Lung (tissue), 12 donors: ENCODE results near the gene LGR5. TPM values are rescaled to one million over a fixed set of nuclear protein-coding genes. Genes with fewer than 3 reads are reported as not detected.

ENCODE experiments used
- ATAC-seq: fragments of 200-7000 bp; cut with Tn5 transposase; one replicate; pipeline ENCODE4 v1.9.1; 2020; ENCODE audit warnings: moderate number of reproducible peaks; ENCODE audit not compliant: insufficient read depth, low FRiP score
- DNase-seq, 3 donors: peaks; one replicate each; pipeline ENCODE4 v3.0.0-alpha.2; 2013 to 2017
- H3K27ac ChIP-seq, 2 donors: one replicate each; pipeline ENCODE4 v1.5.1; 2013; ENCODE audit warnings: mild to moderate bottlenecking in 2 of 2, moderate library complexity in 2 of 2, control low read depth in 1 of 2, inconsistent platforms in 1 of 2, low read depth in 1 of 2, low read length in 1 of 2
- H3K27me3 ChIP-seq, 3 donors: one replicate each; pipeline ENCODE4 v1.5.1; 2013; ENCODE audit warnings: low read length in 2 of 3; ENCODE audit not compliant: control insufficient read depth in 3 of 3, insufficient read depth in 3 of 3
- H3K36me3 ChIP-seq, 4 donors: one replicate each; pipeline ENCODE4 v1.5.1; 2013; ENCODE audit warnings: low read length in 4 of 4, mild to moderate bottlenecking in 1 of 4, moderate library complexity in 1 of 4; ENCODE audit not compliant: control insufficient read depth in 4 of 4, insufficient read depth in 4 of 4
- H3K4me1 ChIP-seq, 5 donors: one replicate each; pipeline ENCODE4 v1.5.1; 2013; ENCODE audit warnings: low read length in 5 of 5, mild to moderate bottlenecking in 2 of 5, moderate library complexity in 1 of 5; ENCODE audit not compliant: control insufficient read depth in 5 of 5, insufficient read depth in 5 of 5
- H3K4me3 ChIP-seq: one replicate; pipeline ENCODE4 v1.5.1; 2013; ENCODE audit warnings: mild to moderate bottlenecking, control low read depth, moderate library complexity
- H3K9ac ChIP-seq, 2 donors: one replicate each; pipeline ENCODE4 v1.5.1; 2013; ENCODE audit warnings: low read length in 2 of 2, control low read depth in 1 of 2; ENCODE audit not compliant: insufficient read depth in 1 of 2
- H3K9me3 ChIP-seq, 4 donors: one replicate each; pipeline ENCODE4 v1.5.1; 2013; ENCODE audit warnings: low read length in 3 of 4, mild to moderate bottlenecking in 1 of 4, moderate library complexity in 1 of 4; ENCODE audit not compliant: control insufficient read depth in 4 of 4, insufficient read depth in 3 of 4
- WGBS, 2 donors: extraction: QIAGEN DNeasy Blood & Tissue Kit; methylation state at CpG; one replicate each; pipeline ENCODE4 v1.1.7; 2013; 5-methylcytosine and 5-hydroxymethylcytosine counted together
- polyA plus RNA-seq, 2 donors: library from polyadenylated mRNA; stranded (reverse); fragments of 200-250 nt; gene quantifications; one replicate each; pipeline ENCODE4 v1.2.1, GENCODE V29; 2013
- total RNA-seq, 2 donors: library from RNA; depleted of rRNA in 1 of 2; stranded (reverse); fragments of >200 nt in 1 of 2; gene quantifications; one replicate each; pipeline ENCODE4 v1.2.1, GENCODE V29; 2014 to 2021
- TF ChIP-seq, protein P1 (sequence below): IDR thresholded peaks from 2 replicates; pipeline ENCODE4 v1.5.1; 2012; ENCODE audit warnings: mild to moderate bottlenecking; ENCODE audit errors: control extremely low read depth, extremely low read depth
- donor health status: control.
- donor health status: control.
- donor health status: Bipolar disorder and iron deficiency.
- donor health status: healthy.
- donor health status: DM: yes; HTN: yes; CAD: no.

The LGR5 gene
- total and polyA plus RNA-seq, 4 donors, result 0.06 to 1.4 (median 0.21) TPM

GRCh38 chr12:71397433-71397954, 42.1 kb upstream of the LGR5 start:
- H3K36me3 ChIP-seq, result no peaks in the 10 kb centered on the region
- H3K9me3 ChIP-seq, result no peaks in the 10 kb centered on the region
- H3K27ac ChIP-seq, result no peak overlapping the region
- 90 to 92% methylated on average over 1 of the region's 1 CpG for WGBS, 2 donors
- TF ChIP-seq, protein P1, sequence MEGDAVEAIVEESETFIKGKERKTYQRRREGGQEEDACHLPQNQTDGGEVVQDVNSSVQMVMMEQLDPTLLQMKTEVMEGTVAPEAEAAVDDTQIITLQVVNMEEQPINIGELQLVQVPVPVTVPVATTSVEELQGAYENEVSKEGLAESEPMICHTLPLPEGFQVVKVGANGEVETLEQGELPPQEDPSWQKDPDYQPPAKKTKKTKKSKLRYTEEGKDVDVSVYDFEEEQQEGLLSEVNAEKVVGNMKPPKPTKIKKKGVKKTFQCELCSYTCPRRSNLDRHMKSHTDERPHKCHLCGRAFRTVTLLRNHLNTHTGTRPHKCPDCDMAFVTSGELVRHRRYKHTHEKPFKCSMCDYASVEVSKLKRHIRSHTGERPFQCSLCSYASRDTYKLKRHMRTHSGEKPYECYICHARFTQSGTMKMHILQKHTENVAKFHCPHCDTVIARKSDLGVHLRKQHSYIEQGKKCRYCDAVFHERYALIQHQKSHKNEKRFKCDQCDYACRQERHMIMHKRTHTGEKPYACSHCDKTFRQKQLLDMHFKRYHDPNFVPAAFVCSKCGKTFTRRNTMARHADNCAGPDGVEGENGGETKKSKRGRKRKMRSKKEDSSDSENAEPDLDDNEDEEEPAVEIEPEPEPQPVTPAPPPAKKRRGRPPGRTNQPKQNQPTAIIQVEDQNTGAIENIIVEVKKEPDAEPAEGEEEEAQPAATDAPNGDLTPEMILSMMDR, result no peak
- no peak overlapping the region for H3K9ac ChIP-seq
- no peaks in the 10 kb centered on the region for H3K27me3 ChIP-seq
- no peak overlapping the region for H3K4me3 ChIP-seq
- no peak for ATAC-seq
- no peak for DNase-seq
- H3K4me1 ChIP-seq, result no peaks in the 10 kb centered on the region

GRCh38 chr12:71399197-71399596, 40.4 kb upstream of the LGR5 start:
- ATAC-seq (no peak), DNase-seq (no peak)
- 84 to 85% methylated on average over 2 of the region's 2 CpGs for WGBS, 2 donors
- Histone ChIP-seq H3K27me3 (no peaks in the 10 kb centered on the region), H3K27ac (no peak overlapping the region), H3K4me1 (no peaks in the 10 kb centered on the region), H3K36me3 (no peaks in the 10 kb centered on the region), H3K9me3 (peaks cover 0 to 4% (median 0%) of the 10 kb centered on the region in 4 donors), H3K4me3 (no peak overlapping the region), H3K9ac (no peak overlapping the region)
- TF ChIP-seq, protein P1, result no peak

DNA sequence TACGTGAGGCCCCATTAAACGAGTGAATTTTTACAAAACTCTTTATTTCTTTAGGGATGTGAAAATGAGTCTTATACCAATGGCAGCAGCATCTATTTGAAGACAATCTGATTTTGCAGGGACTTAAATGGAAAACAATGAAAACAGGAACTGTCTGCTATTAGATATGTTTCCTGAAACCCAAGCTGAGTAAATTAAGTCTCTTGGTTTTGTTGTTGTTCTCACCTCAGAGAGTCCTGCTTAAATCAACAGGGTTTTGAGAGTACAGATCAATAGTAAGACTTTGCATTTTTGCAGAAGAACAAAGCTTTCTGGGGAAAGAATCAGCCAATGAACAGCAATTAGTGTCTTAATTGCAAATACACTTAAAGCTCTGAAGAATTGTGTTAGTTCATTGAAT, 39.1 kb upstream of the LGR5 start:
- Histone ChIP-seq H3K36me3 (no peaks in the 10 kb centered on the region), H3K9ac (no peak overlapping the region), H3K4me1 (no peaks in the 10 kb centered on the region), H3K9me3 (peaks cover 0 to 4% (median under 1%) of the 10 kb centered on the region in 4 donors), H3K27me3 (no peaks in the 10 kb centered on the region), H3K4me3 (no peak overlapping the region), H3K27ac (no peak overlapping the region)
- WGBS, 2 donors, result 54 to 55% methylated on average over 2 of the region's 2 CpGs
- ATAC-seq (no peak), DNase-seq (no peak)
- TF ChIP-seq, protein P1, result no peak

DNA sequence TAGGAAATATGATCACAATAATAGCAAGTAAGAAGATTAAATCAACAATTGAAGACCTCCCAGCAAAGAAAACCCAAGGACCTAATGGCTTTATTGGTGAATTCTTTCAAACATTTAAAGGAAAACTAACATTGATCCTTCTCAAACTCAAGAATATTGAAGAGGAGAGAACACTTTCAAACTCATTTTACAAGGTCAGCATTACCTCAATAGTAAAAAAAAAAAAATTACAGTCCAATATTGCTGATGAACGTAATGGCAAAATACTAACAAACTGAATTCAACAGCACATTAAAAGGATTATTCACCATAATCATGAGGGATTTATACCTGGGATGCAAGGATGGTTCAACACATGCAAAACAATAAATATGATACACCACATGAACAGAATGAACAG, 33.7 kb upstream of the LGR5 start:
- H3K27me3 ChIP-seq, result no peaks in the 10 kb centered on the region
- TF ChIP-seq, protein P1, result no peak
- 94 to 96% methylated on average over 1 of the region's 1 CpG for WGBS, 2 donors
- H3K27ac ChIP-seq, result no peak overlapping the region
- no peaks in the 10 kb centered on the region for H3K36me3 ChIP-seq
- peaks cover 0 to 7% (median 3%) of the 10 kb centered on the region in 4 donors for H3K9me3 ChIP-seq
- no peak overlapping the region for H3K9ac ChIP-seq
- H3K4me3 ChIP-seq, result no peak overlapping the region
- H3K4me1 ChIP-seq, result no peaks in the 10 kb centered on the region
- ATAC-seq (no peak), DNase-seq (no peak)
